OCI-LY7 (cell line): ENCODE measurements around the gene ZNF488. TPM values are rescaled to one million over a fixed set of nuclear protein-coding genes. Genes with fewer than 3 reads are reported as not detected.

Experiments
- BruUV-seq: library from RNA; stranded (reverse); fragments of 400-500 nt; replicated peaks from 2 replicates; lab custom pipeline; 2021; lab: Mats Ljungman, UMichigan
- CTCF ChIA-PET: fragments of 300-600 bp; sonication (Branson Sonifier 250); formaldehyde crosslinking; loops from one replicate; lab custom pipeline; 2022; ENCODE audit warnings: antibody characterized with exemption; ENCODE audit not compliant: unreplicated experiment; lab: Charles Lee
- POLR2A ChIA-PET: fragments of 300-600 bp; sonication (Branson Sonifier 250); formaldehyde crosslinking; loops from one replicate; lab custom pipeline; 2022; ENCODE audit warnings: antibody characterized with exemption; lab: Charles Lee
- DNase-seq: peaks from one replicate; pipeline ENCODE4 v3.0.0-alpha.2; 2015; ENCODE audit warnings: low spot score
- H2AFZ ChIP-seq: fragments of 200-600 bp; sonication (generic), shearing (Covaris generic); 2 replicates; pipeline ENCODE4 v1.6.1; 2014; ENCODE audit warnings: mild to moderate bottlenecking, antibody characterized with exemption, low read length, moderate library complexity
- H3K27ac ChIP-seq: fragments of 200-600 bp; sonication (generic); 2 replicates; pipeline ENCODE4 v1.5.1; 2014; ENCODE audit warnings: mixed run types, low read depth, mild to moderate bottlenecking, moderate library complexity, low read length, inconsistent platforms; ENCODE audit not compliant: poor library complexity, severe bottlenecking
- H3K36me3 ChIP-seq: fragments of 200-600 bp; sonication (generic); 2 replicates; pipeline ENCODE4 v1.6.1; 2014; ENCODE audit warnings: mild to moderate bottlenecking, antibody characterized with exemption, low read length, moderate library complexity, mixed read lengths; ENCODE audit not compliant: insufficient read depth
- H3K4me1 ChIP-seq: fragments of 200-600 bp; sonication (generic); 2 replicates; pipeline ENCODE4 v1.5.1; 2014; ENCODE audit warnings: mild to moderate bottlenecking, low read length; ENCODE audit not compliant: insufficient read depth, poor library complexity, severe bottlenecking
- H3K4me2 ChIP-seq: fragments of 200-600 bp; sonication (generic); 2 replicates; pipeline ENCODE4 v1.6.1; 2014; ENCODE audit warnings: mild to moderate bottlenecking, low read length
- H3K4me3 ChIP-seq: fragments of 200-600 bp; sonication (generic); 2 replicates; pipeline ENCODE4 v1.5.1; 2014; ENCODE audit warnings: mild to moderate bottlenecking, low read depth, low read length; ENCODE audit not compliant: poor library complexity, severe bottlenecking
- H3K79me2 ChIP-seq: fragments of 200-600 bp; sonication (generic); 2 replicates; pipeline ENCODE4 v1.6.1; 2016; ENCODE audit warnings: low read depth, mild to moderate bottlenecking, low read length, moderate library complexity, mixed read lengths; ENCODE audit not compliant: insufficient read depth
- H3K9me2 ChIP-seq: fragments of 200-600 bp; sonication (generic); 2 replicates; pipeline ENCODE4 v1.6.1; 2016; ENCODE audit warnings: mild to moderate bottlenecking, low read length, mixed read lengths; ENCODE audit not compliant: insufficient read depth
- H3K9me3 ChIP-seq: fragments of 200-600 bp; sonication (generic); 2 replicates; pipeline ENCODE4 v1.6.1; 2014; ENCODE audit warnings: mild to moderate bottlenecking, mixed run types, low read length, mixed read lengths
- H4K20me1 ChIP-seq: fragments of 200-600 bp; sonication (generic); 2 replicates; pipeline ENCODE4 v1.6.1; 2014; ENCODE audit warnings: mild to moderate bottlenecking, antibody characterized with exemption, low read length, moderate library complexity, mixed read lengths; ENCODE audit not compliant: insufficient read depth
- EZH2phosphoT487 ChIP-seq: fragments of 200-600 bp; sonication (generic); IDR thresholded peaks from 2 replicates; pipeline ENCODE4 v1.6.1; 2018; ENCODE audit warnings: low read depth, borderline replicate concordance, mild to moderate bottlenecking, mixed run types, antibody characterized with exemption, low read length, moderate library complexity, mixed read lengths
- intact Hi-C: fragments of 100-400 bp; cut with micrococcal nuclease; formaldehyde crosslinking; loops from one replicate; pipeline ENCODE4 v1.10.0; 2022; ENCODE audit not compliant: unreplicated experiment
- total RNA-seq, 2 experiments: library from RNA; depleted of rRNA in 1 of 2; stranded (reverse); fragments of >200 nt in 1 of 2; shearing (Covaris generic) in 1 of 2; gene quantifications; 2 replicates each; pipeline ENCODE4 v1.2.3, GENCODE V29; 2014 to 2022
- TF ChIP-seq, protein P1 (sequence below): fragments of 200-600 bp; sonication (generic); conservative IDR thresholded peaks from 2 replicates; pipeline ENCODE4 v1.5.1; 2014; ENCODE audit warnings: mild to moderate bottlenecking, antibody characterized with exemption, low read length, moderate library complexity, mixed read lengths

The ZNF488 gene
- total RNA-seq, 2 experiments from 2014 or later, result 0.06 to 0.34 TPM

DNA sequence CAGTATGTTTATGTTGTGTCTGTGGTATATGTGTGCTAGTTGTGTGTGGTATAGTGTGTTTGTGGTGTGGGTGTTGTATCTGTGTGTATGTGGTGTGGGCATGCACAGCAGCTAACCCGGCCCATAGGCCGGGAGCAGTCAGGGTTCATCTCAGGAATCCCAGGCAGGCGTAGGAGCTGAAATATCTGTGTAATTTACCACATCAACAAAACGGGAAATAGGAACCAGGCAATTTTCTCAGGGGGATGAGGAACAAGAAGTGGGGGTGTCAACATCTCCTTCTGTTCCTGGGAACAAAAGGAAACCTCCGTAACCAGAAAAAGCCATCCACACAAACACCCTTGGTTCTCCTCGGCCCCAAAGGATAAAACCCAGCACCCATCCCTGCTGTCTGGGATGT is 24.5 kb upstream of the ZNF488 start:
- Histone ChIP-seq H4K20me1 (no peaks in the 10 kb centered on the region), H3K9me3 (no peaks in the 10 kb centered on the region), H3K27ac (no peak overlapping the region), H3K79me2 (no peaks in the 10 kb centered on the region), H3K36me3 (no peaks in the 10 kb centered on the region), H3K4me2 (no peak overlapping the region), H3K4me3 (no peak overlapping the region), H2AFZ (no peak overlapping the region; the same call in 1 of the 2 replicates), H3K9me2 (no peaks in the 10 kb centered on the region), H3K4me1 (peaks cover 11% of the 10 kb centered on the region)
- BruUV-seq, result no TSS peak
- intact Hi-C loops, result no loop called here
- ChIA-PET POLR2A (no interaction called here), CTCF (no interaction called here)
- TF ChIP-seq, protein P1, sequence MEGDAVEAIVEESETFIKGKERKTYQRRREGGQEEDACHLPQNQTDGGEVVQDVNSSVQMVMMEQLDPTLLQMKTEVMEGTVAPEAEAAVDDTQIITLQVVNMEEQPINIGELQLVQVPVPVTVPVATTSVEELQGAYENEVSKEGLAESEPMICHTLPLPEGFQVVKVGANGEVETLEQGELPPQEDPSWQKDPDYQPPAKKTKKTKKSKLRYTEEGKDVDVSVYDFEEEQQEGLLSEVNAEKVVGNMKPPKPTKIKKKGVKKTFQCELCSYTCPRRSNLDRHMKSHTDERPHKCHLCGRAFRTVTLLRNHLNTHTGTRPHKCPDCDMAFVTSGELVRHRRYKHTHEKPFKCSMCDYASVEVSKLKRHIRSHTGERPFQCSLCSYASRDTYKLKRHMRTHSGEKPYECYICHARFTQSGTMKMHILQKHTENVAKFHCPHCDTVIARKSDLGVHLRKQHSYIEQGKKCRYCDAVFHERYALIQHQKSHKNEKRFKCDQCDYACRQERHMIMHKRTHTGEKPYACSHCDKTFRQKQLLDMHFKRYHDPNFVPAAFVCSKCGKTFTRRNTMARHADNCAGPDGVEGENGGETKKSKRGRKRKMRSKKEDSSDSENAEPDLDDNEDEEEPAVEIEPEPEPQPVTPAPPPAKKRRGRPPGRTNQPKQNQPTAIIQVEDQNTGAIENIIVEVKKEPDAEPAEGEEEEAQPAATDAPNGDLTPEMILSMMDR, result no peak
- no peak for TF ChIP-seq EZH2phosphoT487
- no peak for DNase-seq

DNA sequence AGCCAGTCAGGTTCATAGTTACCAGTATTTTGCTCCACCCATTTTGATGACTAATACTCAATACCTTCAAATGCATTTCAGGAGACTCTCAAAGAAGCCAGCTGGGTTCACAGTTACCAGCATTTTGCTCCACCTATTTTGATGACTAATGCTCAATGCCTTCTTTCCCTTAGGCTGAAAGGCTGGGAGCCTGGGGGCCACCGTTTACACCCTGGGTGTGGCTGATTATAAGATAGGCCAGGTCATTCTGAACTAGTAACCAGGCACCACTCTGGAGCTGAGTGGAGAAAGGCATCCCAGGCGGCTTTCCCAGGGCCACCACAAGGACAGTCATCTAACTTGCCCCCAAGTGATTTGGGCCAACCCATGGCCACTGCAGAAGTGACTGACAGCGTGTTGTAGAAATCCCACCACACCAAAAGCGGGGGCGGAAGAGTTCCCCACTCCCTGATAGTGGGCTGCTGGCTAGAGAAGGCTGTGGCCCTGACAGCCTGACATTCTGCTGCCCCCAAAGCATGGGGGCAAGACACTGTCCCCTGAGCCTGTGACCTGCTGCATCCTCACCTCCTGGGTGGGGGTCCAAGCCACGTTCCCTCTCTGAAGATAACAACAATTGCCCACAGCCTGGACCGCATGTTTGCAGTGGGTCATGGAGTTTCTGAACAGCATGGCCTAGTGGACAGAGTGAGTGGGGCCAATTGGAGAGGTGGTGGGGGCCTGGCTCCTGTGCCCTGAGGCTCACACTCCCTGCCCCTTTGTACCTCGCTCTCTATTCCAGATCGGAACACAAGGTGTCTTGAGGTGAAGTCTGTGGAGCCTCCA is 23.0 kb upstream of the ZNF488 start:
- TF ChIP-seq, protein P1, result no peak
- TF ChIP-seq EZH2phosphoT487, result no peak
- ChIA-PET POLR2A (no interaction called here), CTCF (no interaction called here)
- Histone ChIP-seq H3K9me3 (no peaks in the 10 kb centered on the region), H2AFZ (no peak overlapping the region), H3K9me2 (no peaks in the 10 kb centered on the region), H3K79me2 (no peaks in the 10 kb centered on the region), H3K4me3 (no peak overlapping the region), H3K36me3 (no peaks in the 10 kb centered on the region), H3K4me1 (peaks cover 11% of the 10 kb centered on the region), H4K20me1 (no peaks in the 10 kb centered on the region), H3K27ac (no peak overlapping the region), H3K4me2 (no peak overlapping the region)
- BruUV-seq, result no TSS peak
- no peak for DNase-seq
- intact Hi-C loops, result no loop called here

DNA sequence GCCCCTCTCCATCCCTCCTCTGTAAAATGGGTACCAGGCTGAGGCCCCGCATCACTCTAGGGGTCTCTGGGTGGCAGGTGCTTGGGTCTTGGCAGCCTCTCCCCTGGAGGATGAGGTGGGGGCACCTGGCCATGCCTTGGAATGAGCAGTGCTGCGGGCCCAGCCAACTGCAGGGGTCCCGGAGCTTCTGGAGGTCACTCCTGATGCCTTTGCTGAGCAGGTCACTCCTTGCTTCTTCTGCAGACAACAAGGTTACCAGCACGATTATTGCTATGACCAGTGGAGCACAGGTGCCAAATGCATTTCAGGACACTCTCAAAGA is 22.4 kb upstream of the ZNF488 start:
- no TSS peak for BruUV-seq
- TF ChIP-seq EZH2phosphoT487, result no peak
- TF ChIP-seq, protein P1, result no peak
- ChIA-PET POLR2A (no interaction called here), CTCF (no interaction called here)
- intact Hi-C loops, result no loop called here
- H3K4me3 ChIP-seq, result no peak overlapping the region
- H3K79me2 ChIP-seq, result no peaks in the 10 kb centered on the region
- no peaks in the 10 kb centered on the region for H3K9me3 ChIP-seq
- H4K20me1 ChIP-seq, result no peaks in the 10 kb centered on the region
- no peak for DNase-seq
- no peaks in the 10 kb centered on the region for H3K9me2 ChIP-seq
- no peaks in the 10 kb centered on the region for H3K36me3 ChIP-seq
- no peak overlapping the region for H3K4me2 ChIP-seq
- H3K27ac ChIP-seq, result no peak overlapping the region
- H3K4me1 ChIP-seq, result peaks cover 11% of the 10 kb centered on the region
- H2AFZ ChIP-seq, result no peak overlapping the region
